Measurements from ENCODE around the gene EPHB6. TPM values are rescaled to one million over a fixed set of nuclear protein-coding genes. Genes with fewer than 3 reads are reported as not detected.

Gene EPHB6
- polyA plus RNA-seq, 1 experiment = 0.51 TPM

- Histone ChIP-seq H3K9me3 (ENCODE audit: control insufficient read depth, insufficient read depth, low read length) (no peaks in the 10 kb centered on the region), H3K27me3 (ENCODE audit: control insufficient read depth, insufficient read depth, low read length) (no peaks in the 10 kb centered on the region), H3K4me3 (ENCODE audit: low read depth, low read length) (no peak overlapping the region), H3K27ac (ENCODE audit: low read depth, low read length) (no peak overlapping the region)
- POLR2A ChIA-PET = no interaction called here
- no peak for TF ChIP-seq CTCF (IDR thresholded peaks at IDR 0.05; ENCODE audit: low read depth, low read length)
- DNase-seq (ENCODE audit: low read depth, low spot score) = no peak
- CTCF ChIA-PET = interaction anchor here (0.9 to 1.8 kb wide), 2 partner anchors 10 to 380 kb away, joined by 3 to 4 read pairs; no protein-coding TSS in a partner anchor
Measured at GRCh38 chr7:142842251-142842766, 12.6 kb upstream of the EPHB6 start.

GRCh38 chr7:142847353-142847752, 7.5 kb upstream of the EPHB6 start:
- H3K27me3 ChIP-seq (ENCODE audit: control insufficient read depth, insufficient read depth, low read length) = no peaks in the 10 kb centered on the region
- H3K4me3 ChIP-seq (ENCODE audit: low read depth, low read length) = no peak overlapping the region
- ChIA-PET POLR2A (no interaction called here), CTCF (no interaction called here)
- no peak overlapping the region for H3K27ac ChIP-seq (ENCODE audit: low read depth, low read length)
- DNase-seq (ENCODE audit: low read depth, low spot score) = no peak
- TF ChIP-seq CTCF (IDR thresholded peaks at IDR 0.05; ENCODE audit: low read depth, low read length) = no peak
- no peaks in the 10 kb centered on the region for H3K9me3 ChIP-seq (ENCODE audit: control insufficient read depth, insufficient read depth, low read length)

GRCh38 chr7:142851269-142851668, 3.6 kb upstream of the EPHB6 start:
- Histone ChIP-seq H3K27me3 (ENCODE audit: control insufficient read depth, insufficient read depth, low read length) (peaks cover 13% of the 10 kb centered on the region), H3K4me3 (ENCODE audit: low read depth, low read length) (no peak overlapping the region), H3K9me3 (ENCODE audit: control insufficient read depth, insufficient read depth, low read length) (no peaks in the 10 kb centered on the region; the same call in 1 of the 2 replicates), H3K27ac (ENCODE audit: low read depth, low read length) (no peak overlapping the region)
- TF ChIP-seq CTCF (IDR thresholded peaks at IDR 0.05; ENCODE audit: low read depth, low read length) = no peak
- DNase-seq (ENCODE audit: low read depth, low spot score) = no peak
- ChIA-PET POLR2A (no interaction called here), CTCF (interaction anchor here (0.9 to 1.2 kb wide), 4 partner anchors 10 to 364 kb away, joined by 3 to 8 read pairs (median 4); no protein-coding TSS in a partner anchor)

GRCh38 chr7:142851919-142852318, 3.0 kb upstream of the EPHB6 start:
- H3K27ac ChIP-seq (ENCODE audit: low read depth, low read length) = no peak overlapping the region
- CTCF ChIA-PET = interaction anchor here (0.9 to 1.2 kb wide), 4 partner anchors 10 to 363 kb away, joined by 3 to 8 read pairs (median 4); no protein-coding TSS in a partner anchor
- H3K27me3 ChIP-seq (ENCODE audit: control insufficient read depth, insufficient read depth, low read length) = peaks cover 13% of the 10 kb centered on the region
- no peak for TF ChIP-seq CTCF (IDR thresholded peaks at IDR 0.05; ENCODE audit: low read depth, low read length)
- no peak for DNase-seq (ENCODE audit: low read depth, low spot score)
- POLR2A ChIA-PET = no interaction called here
- H3K4me3 ChIP-seq (ENCODE audit: low read depth, low read length) = no peak overlapping the region
- H3K9me3 ChIP-seq (ENCODE audit: control insufficient read depth, insufficient read depth, low read length) = no peaks in the 10 kb centered on the region; the same call in 1 of the 2 replicates

- Histone ChIP-seq H3K4me3 (ENCODE audit: low read depth, low read length) (peak overlapping the region; percentile 72), H3K9me3 (ENCODE audit: control insufficient read depth, insufficient read depth, low read length) (no peaks in the 10 kb centered on the region; the same call in 1 of the 2 replicates), H3K27me3 (ENCODE audit: control insufficient read depth, insufficient read depth, low read length) (peaks cover 13% of the 10 kb centered on the region), H3K27ac (ENCODE audit: low read depth, low read length) (no peak overlapping the region)
- DNase-seq (ENCODE audit: low read depth, low spot score) = peak; percentile 7
- ChIA-PET CTCF (interaction anchor here (0.9 to 1.6 kb wide), 5 partner anchors 25 to 363 kb away, joined by 4 to 8 read pairs (median 4); no protein-coding TSS in a partner anchor), POLR2A (no interaction called here)
- TF ChIP-seq CTCF (IDR thresholded peaks at IDR 0.05; ENCODE audit: low read depth, low read length) = peak; percentile 73
Measured at GRCh38 chr7:142853739-142854371, 1.0 kb upstream of the EPHB6 start.
